K562 (cell line): Measurements from ENCODE around the gene FCHSD1. TPM values are rescaled to one million over a fixed set of nuclear protein-coding genes. Genes with fewer than 3 reads are reported as not detected.

ENCODE experiments used
- ATAC-seq: fragments of 200-7000 bp; cut with Tn5 transposase; 3 replicates; pipeline ENCODE4 v1.9.1; 2020; ENCODE audit warnings: moderate library complexity
- BruUV-seq: library from RNA; stranded (reverse); fragments of 400-500 nt; replicated peaks from 2 replicates; lab custom pipeline; 2021; lab: Mats Ljungman, UMichigan
- CTCF ChIA-PET: fragments of 300-600 bp; formaldehyde crosslinking; extraction: SDS; loops from one replicate; lab custom pipeline; 2021; ENCODE audit warnings: low intra/inter-chr PET ratio; lab: Yijun Ruan, JAX
- POLR2A ChIA-PET: fragments of 300-600, 350-650 bp; sonication (Branson Sonifier 250); formaldehyde crosslinking; extraction: SDS; loops from one replicate; lab custom pipeline; 2021; ENCODE audit warnings: antibody characterized with exemption, inconsistent platforms; lab: Yijun Ruan, JAX
- DNase-seq, 4 experiments: peaks; one replicate each; pipeline versions ENCODE4 v3.0.0 to v3.0.0-alpha.2; 2011 to 2018; ENCODE audit warnings: low spot score in 3 of 4, mixed read lengths in 3 of 4; ENCODE audit errors: extremely low read depth in 1 of 4
- FAIRE-seq: peaks from 2 replicates; lab custom pipeline; 2011; peaks lifted over from hg19 to GRCh38; lab: Jason Lieb, UNC
- H2AFZ ChIP-seq: 2 replicates; pipeline ENCODE4 v1.6.0; 2011; ENCODE audit warnings: low read depth, low read length, control low read depth, inconsistent platforms
- H3K27ac ChIP-seq: fragments of 200-600 bp; 3 replicates; pipeline ENCODE4 v1.8.0; 2011; ENCODE audit warnings: low read depth, mild to moderate bottlenecking, control low read depth, inconsistent platforms, low read length, moderate library complexity, mixed read lengths; ENCODE audit errors: extremely low read depth
- H3K27me3 ChIP-seq, 2 experiments: fragments of 300-600 bp in 1 of 2; 2 replicates in 1 of 2; 3 replicates in 1 of 2; pipeline versions ENCODE4 v1.6.0 to v1.8.0; 2011; ENCODE audit warnings: inconsistent platforms in 2 of 2, low read length in 2 of 2, mild to moderate bottlenecking in 1 of 2, mixed read lengths in 1 of 2, moderate library complexity in 1 of 2; ENCODE audit not compliant: control insufficient read depth in 2 of 2, insufficient read depth in 2 of 2
- H3K36me3 ChIP-seq: fragments of 300-600 bp; 3 replicates; pipeline ENCODE4 v1.8.0; 2011; ENCODE audit warnings: mild to moderate bottlenecking, low read length, inconsistent platforms; ENCODE audit not compliant: control insufficient read depth, insufficient read depth
- H3K4me1 ChIP-seq, 2 experiments: fragments of 200-600 bp in 1 of 2; replicated peaks in 1 of 2; 2 replicates in 1 of 2; 3 replicates in 1 of 2; pipeline versions ENCODE4 v1.5.1 to v1.8.0; 2011; ENCODE audit warnings: inconsistent platforms in 2 of 2, low read length in 2 of 2, mild to moderate bottlenecking in 1 of 2, mixed read lengths in 1 of 2, moderate library complexity in 1 of 2; ENCODE audit not compliant: control insufficient read depth in 2 of 2, insufficient read depth in 2 of 2
- H3K4me2 ChIP-seq: 2 replicates; pipeline ENCODE4 v1.6.1; 2011; ENCODE audit warnings: low read length, control low read depth, inconsistent platforms, mixed read lengths; ENCODE audit not compliant: insufficient read depth
- H3K4me3 ChIP-seq: fragments of 200-600 bp; sonication (generic), shearing (Covaris generic); 2 replicates; pipeline ENCODE4 v1.5.1; 2016; ENCODE audit warnings: control low read depth, inconsistent platforms
- H3K79me2 ChIP-seq: fragments of 200-600 bp; 3 replicates; pipeline ENCODE4 v1.8.0; 2011; ENCODE audit warnings: low read length, inconsistent platforms; ENCODE audit not compliant: control insufficient read depth, insufficient read depth
- H3K9ac ChIP-seq, 2 experiments: 2 replicates each; pipeline versions ENCODE4 v1.6.0 to v1.6.1; 2011; ENCODE audit warnings: low read depth in 2 of 2, low read length in 2 of 2, control low read depth in 1 of 2, inconsistent platforms in 1 of 2, mild to moderate bottlenecking in 1 of 2, mixed read lengths in 1 of 2; ENCODE audit not compliant: insufficient read depth in 1 of 2
- H3K9me1 ChIP-seq: one replicate; pipeline ENCODE4 v1.6.0; 2011; ENCODE audit warnings: inconsistent platforms, mild to moderate bottlenecking, low read length, moderate library complexity; ENCODE audit not compliant: control insufficient read depth, insufficient read depth
- H3K9me3 ChIP-seq: replicated peaks from 2 replicates; pipeline ENCODE4 v1.5.1; 2011; ENCODE audit warnings: low read depth, low read length, inconsistent platforms; ENCODE audit not compliant: control insufficient read depth, insufficient read depth
- H4K20me1 ChIP-seq: replicated peaks from 2 replicates; pipeline ENCODE4 v1.6.1; 2011; ENCODE audit warnings: low read length, inconsistent platforms, mixed read lengths; ENCODE audit not compliant: control insufficient read depth, insufficient read depth
- ESRRB ChIP-seq: fragments of 250-450 bp; sonication (Bioruptor Pico); IDR thresholded peaks from 2 replicates; pipeline ENCODE4 v1.5.0; 2020; ENCODE audit warnings: mild to moderate bottlenecking, moderate library complexity, borderline replicate concordance
- KLF6 ChIP-seq: fragments of 250-450 bp; sonication (Bioruptor Pico); IDR thresholded peaks from 2 replicates; pipeline ENCODE4 v1.4.0; 2020; ENCODE audit warnings: mild to moderate bottlenecking, moderate library complexity, borderline replicate concordance
- NFATC3 ChIP-seq: fragments of 450-650 bp; IDR thresholded peaks from 2 replicates; pipeline ENCODE4 v1.6.1; 2017; ENCODE audit warnings: mild to moderate bottlenecking
- PCBP1 ChIP-seq: fragments of 200-400 bp; formaldehyde crosslinking; IDR thresholded peaks from 2 replicates; pipeline ENCODE4 v1.6.1; 2018; ENCODE audit warnings: mild to moderate bottlenecking, low read depth, low read length; ENCODE audit not compliant: poor library complexity, severe bottlenecking
- RFX7 ChIP-seq: fragments of 250-450 bp; sonication (Bioruptor Pico); IDR thresholded peaks from 2 replicates; pipeline ENCODE4 v1.5.1; 2021; ENCODE audit warnings: mild to moderate bottlenecking
- ZBTB17 ChIP-seq: fragments of 450-650 bp; formaldehyde crosslinking; IDR thresholded peaks from 2 replicates; pipeline ENCODE4 v1.4.0; 2020; ENCODE audit warnings: mild to moderate bottlenecking
- WGBS: fragments of 100-300 bp; shearing (Covaris generic); methylation state at CpG from one replicate; pipeline ENCODE4 v1.1.6; 2016; ENCODE audit warnings: low coverage, mixed read lengths; ENCODE audit not compliant: insufficient coverage; ENCODE audit errors: missing lambda C conversion rate; 5-methylcytosine and 5-hydroxymethylcytosine counted together
- in situ Hi-C: fragments of 300-500 bp; cut with MboI; formaldehyde crosslinking; loops from 4 replicates; pipeline ENCODE4 v1.15.0; 2018; ENCODE audit warnings: inconsistent platforms, mixed read lengths
- intact Hi-C: fragments of 100-400 bp; cut with micrococcal nuclease; formaldehyde crosslinking; loops from 2 replicates; pipeline ENCODE4 v1.14.2; 2022
- polyA plus RNA-seq, 8 experiments: library from polyadenylated mRNA; depleted of rRNA in 4 of 8; stranded (reverse) in 5 of 8; unstranded in 3 of 8; fragments of >200 nt; fragmentation: Nextera tagmentation in 2 of 8; fragmentation: Illumina TruSeq in 1 of 8; extraction: Ambion mirVana in 2 of 8; extraction: Trizol in 1 of 8; gene quantifications; 2 replicates each; pipeline versions ENCODE4 v1.2.1 to v1.2.3, GENCODE V29; 2011 to 2014; ENCODE audit warnings: inconsistent platforms in 1 of 8, missing spikeins in 1 of 8
- total RNA-seq, 7 experiments: library from RNA; depleted of rRNA in 6 of 7; stranded (reverse); fragments of >200 nt in 6 of 7; fragmentation: Illumina TruSeq in 2 of 7; extraction: Trizol in 2 of 7; gene quantifications; 2 replicates each; pipeline versions ENCODE4 v1.2.1 to v1.2.3, GENCODE V29; 2011 to 2021; ENCODE audit warnings: low replicate concordance in 1 of 7
- TF ChIP-seq, protein P1 (sequence below): fragments of 250-450 bp; sonication (Bioruptor Pico); IDR thresholded peaks from 2 replicates; pipeline ENCODE4 v1.5.0; 2021

FCHSD1 gene
- total and polyA plus RNA-seq, 9 of the 15 experiments (the other 6 are each of a cell fraction or from before 2014, with no cell fraction given): 0.35 to 37.5 (median 13.6) TPM

DNA sequence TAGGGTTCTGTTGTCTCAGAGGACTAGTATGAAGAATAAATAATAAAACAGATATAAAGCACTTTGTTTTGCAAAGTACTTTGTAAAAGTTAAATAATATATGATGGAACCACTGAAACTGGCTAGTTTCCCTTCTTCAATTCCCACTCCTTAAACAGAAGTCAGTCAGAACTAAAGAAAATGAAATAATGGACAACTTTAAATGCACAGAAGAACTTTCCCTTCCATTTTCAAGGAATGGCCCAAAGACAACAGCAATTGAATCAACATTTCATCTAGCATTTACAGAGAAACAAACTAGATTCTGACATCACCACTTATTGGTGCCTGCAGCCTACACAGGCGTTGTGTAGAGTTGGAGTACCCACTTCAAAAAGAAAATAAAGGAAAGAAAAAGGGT is 48.6 kb downstream of the FCHSD1 start:
- Histone ChIP-seq H3K27me3 (no peaks in the 10 kb centered on the region), H2AFZ (no peak overlapping the region), H3K79me2 (peaks cover 100% of the 10 kb centered on the region), H3K27ac (peak overlapping the region; percentile 4; the same call in 2 of the 3 replicates), H4K20me1 (0 out of 2 replicates have a peak, but pooled peaks cover 6% of the 10 kb centered on the region), H3K9ac (0 out of 4 replicates have a peak overlapping the region, but pooled peaks of 1 of the 2 experiments have one; percentile 10), H3K4me3 (no peak overlapping the region), H3K9me1 (no peaks in the 10 kb centered on the region)
- intact Hi-C loops: no loop called here
- POLR2A ChIA-PET: interaction anchor here (0.6 to 2.8 kb wide), 3 partner anchors 11 to 347 kb away, joined by 3 to 11 read pairs (median 3); partner anchors contain the start of gene DIAPH1
- BruUV-seq: no TSS peak
- 93% methylated on average over 1 of the region's 1 CpG for WGBS
- ATAC-seq: no peak
- DNase-seq: no peak
- FAIRE-seq: no peak
- CTCF ChIA-PET: no interaction called here
- TF ChIP-seq, protein P1, sequence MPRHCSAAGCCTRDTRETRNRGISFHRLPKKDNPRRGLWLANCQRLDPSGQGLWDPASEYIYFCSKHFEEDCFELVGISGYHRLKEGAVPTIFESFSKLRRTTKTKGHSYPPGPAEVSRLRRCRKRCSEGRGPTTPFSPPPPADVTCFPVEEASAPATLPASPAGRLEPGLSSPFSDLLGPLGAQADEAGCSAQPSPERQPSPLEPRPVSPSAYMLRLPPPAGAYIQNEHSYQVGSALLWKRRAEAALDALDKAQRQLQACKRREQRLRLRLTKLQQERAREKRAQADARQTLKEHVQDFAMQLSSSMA (CRISPR knock-in tag): no peak
- no peak for TF ChIP-seq KLF6 (CRISPR knock-in tag)
- TF ChIP-seq NFATC3: no peak
- TF ChIP-seq ZBTB17 (CRISPR knock-in tag): no peak
- TF ChIP-seq ESRRB (CRISPR knock-in tag): no peak
- no peak for TF ChIP-seq RFX7 (CRISPR knock-in tag)
- no peak for TF ChIP-seq PCBP1
- TF ChIP-seq, all 486 proteins: peak for 0
- H3K4me1 ChIP-seq: peaks cover 9 to 50% of the 10 kb centered on the region in 2 experiments; a peak in 4 of 5 replicates
- no peak overlapping the region for H3K4me2 ChIP-seq
- H3K9me3 ChIP-seq: no peaks in the 10 kb centered on the region
- H3K36me3 ChIP-seq: peaks cover 49% of the 10 kb centered on the region
- in situ Hi-C loops: no loop called here
